CD4-positive, alpha-beta T cell treated with Interleukin-15 for 4 hours (primary cell): ENCODE data around the gene COL27A1.

Experiments
- DNase-seq: peaks from one replicate; pipeline ENCODE4 v3.0.0-alpha.2; 2020; ENCODE audit warnings: low spot score

The COL27A1 gene

DNA sequence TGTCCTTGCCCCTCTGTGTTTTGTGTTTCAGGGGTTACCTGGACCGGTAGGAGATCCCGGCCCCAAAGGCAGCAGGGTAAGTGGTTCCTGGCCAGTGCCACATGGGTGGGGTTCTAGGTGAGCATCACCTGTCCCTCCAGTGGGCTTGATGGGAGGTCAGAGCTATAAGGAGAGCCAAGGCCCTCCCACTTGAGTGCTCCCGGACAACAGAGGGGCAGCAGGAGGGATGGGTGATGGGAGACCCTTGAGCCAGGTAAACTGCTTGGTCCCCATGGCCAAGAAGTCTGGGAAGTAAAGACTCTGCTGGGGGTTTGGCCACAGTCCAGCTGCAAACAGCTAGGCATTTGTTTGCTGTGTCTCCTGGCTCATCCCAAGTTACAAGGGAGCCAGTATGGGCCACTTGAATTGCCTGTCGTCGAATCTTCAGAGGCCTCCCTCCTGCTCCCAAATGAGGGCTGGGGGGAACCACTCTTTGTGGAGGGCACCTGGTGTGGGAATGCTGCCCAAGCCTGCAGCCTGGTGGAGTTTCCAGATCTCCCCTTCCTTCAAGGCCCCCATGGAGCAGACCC, 51.0 kb downstream of the COL27A1 start:
- no peak for DNase-seq

- DNase-seq, result no peak
These were observed 51.9 kb downstream of the COL27A1 start for GRCh38 chr9:114207034-114207810.

- no peak for DNase-seq
These were observed 52.5 kb downstream of the COL27A1 start for GRCh38 chr9:114207845-114208244.

- no peak for DNase-seq
These were observed 53.8 kb downstream of the COL27A1 start for GRCh38 chr9:114209151-114209550.

DNA sequence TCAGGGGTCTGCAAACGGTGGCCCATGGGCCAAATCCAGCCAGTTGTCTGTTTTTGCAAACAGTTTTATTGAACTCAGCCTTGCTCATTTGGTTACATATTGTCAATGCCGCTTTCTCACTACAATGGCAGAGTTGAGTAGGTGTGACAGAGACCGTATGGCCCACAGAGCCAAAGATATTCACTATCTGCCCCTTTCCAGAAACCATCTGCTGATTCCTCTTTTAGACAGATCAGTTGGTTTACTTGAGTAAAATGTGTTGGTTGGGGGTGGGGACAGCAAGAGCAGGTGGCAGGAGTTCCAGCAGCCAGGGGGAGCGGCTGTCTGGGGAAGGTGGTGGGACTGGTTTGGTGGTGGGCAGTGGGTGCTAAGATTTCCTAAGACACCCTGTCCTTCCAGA, 54.8 kb downstream of the COL27A1 start:
- DNase-seq, result no peak

DNA sequence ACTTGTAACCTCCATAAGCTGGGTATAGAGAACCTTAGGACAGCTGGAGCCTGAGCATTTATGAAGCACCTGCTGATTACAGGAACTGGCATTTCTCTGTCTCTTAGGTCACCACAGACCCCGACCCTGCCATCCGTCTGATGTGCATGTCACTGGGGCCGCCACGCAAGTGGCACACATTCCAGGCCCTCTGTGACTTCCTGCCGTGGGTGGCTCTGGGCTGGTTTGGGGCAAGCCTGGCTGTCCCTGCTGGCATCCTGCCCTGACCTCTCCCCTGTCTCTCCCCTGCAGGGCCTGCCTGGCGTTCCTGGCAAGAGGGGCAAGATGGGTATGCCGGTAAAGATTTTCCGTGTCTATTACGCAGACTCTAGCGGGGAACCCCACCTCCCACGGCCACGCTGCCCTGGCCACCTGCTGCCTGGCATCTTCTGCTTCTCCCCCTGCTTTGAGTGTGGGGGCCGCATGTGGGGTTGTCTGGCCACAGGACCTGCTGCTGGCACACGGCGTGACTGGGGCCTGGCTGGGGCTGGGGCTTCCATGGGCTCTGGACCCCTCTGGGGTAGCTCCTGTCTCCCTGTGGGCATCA, 55.4 kb downstream of the COL27A1 start:
- DNase-seq, result no peak

DNA sequence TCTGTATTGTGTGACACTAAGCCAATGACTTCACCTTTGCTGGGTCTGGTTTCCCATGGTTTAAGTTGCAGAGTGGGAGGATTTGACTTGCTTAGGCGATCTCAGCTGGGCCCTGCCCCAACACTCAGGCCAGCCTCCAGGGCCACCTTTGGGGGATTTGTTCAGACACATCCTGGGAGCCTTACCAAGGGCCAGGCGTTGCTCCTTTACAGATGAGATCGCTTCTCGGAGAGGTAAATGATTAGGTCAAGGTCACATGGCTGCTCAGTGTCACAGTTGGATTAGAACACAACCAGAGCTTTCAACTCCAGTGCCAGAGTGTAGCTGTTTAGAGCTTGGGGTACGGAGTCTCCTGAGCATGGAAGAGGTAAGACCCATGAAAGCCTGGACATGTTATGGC, 57.5 kb downstream of the COL27A1 start:
- DNase-seq, result no peak

DNA sequence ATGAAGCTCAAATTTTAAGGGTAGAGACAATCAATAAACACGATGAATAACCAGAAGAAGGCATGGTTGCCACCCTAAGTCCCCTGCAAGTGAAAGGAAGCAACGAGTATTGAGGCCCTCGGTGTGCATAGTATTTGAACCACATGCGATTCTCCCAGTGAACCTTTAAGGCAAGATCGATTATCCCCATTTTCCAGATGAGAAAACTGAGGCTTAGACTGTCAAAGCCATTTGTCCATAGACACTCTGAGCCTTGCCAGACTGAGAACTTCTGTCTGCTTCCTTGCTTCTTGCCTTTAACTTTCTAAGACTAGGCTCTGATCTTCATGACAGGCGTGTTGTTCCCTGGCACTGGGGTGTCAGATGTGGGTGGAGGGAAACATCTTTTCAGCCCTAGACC, 58.2 kb downstream of the COL27A1 start:
- no peak for DNase-seq

- DNase-seq, result no peak
These were observed 58.8 kb downstream of the COL27A1 start for GRCh38 chr9:114214181-114214580.

DNA sequence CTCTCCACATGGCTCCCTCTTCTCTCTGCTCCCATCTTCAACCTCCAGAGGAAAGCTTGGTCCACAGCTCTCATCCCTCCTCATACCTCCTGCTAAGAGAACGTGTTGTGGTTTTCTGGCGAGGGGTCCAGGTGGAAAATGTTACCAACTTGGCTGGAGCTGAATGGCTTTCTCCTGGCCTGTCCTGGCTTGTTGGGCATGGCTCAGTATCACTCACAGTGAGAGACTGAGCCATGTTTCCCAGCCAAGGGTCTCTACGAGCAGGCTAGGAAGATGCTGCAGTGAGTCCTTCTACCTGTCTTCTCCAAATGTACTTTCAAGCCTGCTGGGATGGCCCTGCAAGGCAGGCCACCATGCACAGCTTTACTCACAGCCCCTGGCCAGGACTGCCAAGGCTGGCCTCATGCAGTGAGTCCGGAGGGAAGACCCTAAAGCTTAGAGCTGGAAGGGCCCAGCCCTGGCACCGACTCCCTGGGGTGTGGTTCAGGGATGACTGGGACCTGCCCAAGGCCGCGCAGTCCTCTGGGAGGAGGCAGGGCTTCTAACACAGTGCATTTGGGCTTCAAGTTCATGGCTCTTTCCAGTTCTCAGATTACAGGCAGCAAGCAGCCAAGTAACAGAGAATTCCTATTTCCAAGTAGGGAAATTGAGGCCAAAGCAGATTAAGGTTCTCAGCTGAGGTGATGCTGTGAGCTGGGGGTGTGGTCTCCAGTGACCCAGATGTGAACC, 59.5 kb downstream of the COL27A1 start:
- DNase-seq, result no peak

DNA sequence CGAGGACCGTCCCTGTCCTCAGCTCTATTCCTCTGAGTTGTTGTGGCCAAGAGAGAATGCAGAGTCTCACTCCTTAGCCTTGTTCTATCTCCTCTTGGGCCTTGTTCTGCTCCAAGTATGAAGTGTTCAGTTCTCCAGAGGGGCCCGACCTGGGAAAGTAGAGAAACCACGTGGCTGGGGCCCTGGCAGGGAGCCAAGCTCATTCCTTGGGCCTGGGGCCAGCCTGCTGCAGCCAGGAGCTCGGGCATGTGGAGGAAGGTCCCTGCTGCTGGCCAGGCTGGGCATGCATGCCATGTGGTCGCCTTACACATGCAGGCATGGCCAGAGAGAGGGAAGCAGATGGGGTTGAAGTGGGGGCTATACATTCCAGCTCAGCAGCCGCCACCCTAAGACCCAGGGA, 60.7 kb downstream of the COL27A1 start:
- no peak for DNase-seq

GRCh38 chr9:114216976-114217375, 61.6 kb downstream of the COL27A1 start:
- no peak for DNase-seq

DNA sequence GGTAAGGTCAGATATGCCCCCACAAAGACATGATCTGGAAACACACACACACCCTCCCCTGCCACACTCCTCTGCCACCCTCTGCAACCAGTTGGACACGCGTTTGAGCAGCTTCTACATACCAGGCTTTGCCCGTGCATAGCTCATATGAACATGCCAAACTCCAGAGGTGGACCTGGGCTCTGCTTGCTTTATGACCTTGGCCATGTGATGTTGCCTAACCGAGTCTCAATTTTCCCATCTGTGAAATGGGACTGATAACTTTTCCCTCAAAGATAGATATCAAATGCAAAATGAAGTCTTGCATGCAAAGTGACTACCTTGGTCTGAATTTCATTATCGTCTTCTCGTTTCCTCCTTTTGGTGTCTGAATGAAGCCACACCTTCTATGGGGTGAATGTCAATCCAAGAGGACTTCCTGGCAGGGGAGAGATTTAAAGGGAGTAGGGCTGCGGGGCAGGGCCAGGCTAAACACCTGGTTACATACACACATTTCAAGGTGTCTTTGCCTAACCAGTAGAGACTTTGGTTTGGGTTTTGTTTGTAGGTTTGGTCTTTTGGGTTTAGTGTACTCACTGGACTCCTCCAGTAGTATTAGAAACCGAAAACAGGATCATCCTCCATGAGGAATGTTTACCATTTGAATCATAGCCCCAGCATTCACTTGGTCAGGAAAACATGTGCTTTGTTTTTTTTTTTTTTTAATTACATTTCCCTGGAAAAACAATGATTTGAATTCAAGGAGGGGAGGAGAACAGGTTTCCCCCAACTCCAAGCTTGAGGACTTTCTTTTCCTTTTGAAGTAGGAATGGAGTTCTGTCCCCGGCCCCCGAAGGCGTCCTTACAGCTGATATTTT, 63.2 kb downstream of the COL27A1 start:
- no peak for DNase-seq

DNA sequence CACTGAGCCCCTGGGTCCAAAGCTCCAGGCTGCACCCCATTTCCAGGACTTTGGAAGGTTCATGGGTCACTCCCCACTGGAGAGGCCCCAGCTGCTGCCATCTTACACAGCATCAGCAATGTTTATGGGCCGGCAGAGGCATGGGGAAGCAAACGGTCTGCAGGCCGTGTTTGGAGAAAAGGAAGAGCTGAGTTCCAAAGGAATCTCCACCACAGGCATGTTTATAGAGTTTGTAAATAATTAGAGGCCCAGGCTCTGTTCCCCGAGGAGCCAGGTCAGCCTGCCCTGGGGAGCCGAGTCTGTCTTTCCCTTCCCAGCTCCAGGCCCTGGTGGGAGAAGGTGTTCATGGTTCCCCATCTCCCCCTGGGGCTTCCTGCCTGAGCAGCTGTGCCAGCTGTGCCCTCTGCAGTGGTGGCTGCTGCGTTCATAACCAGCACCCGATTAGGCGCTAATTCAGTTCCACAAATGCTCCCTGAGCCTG, 64.8 kb downstream of the COL27A1 start:
- no peak for DNase-seq

GRCh38 chr9:114221706-114222465, 66.5 kb downstream of the COL27A1 start:
- no peak for DNase-seq

- DNase-seq, result no peak
These were observed 68.4 kb downstream of the COL27A1 start for GRCh38 chr9:114223564-114224246.

DNA sequence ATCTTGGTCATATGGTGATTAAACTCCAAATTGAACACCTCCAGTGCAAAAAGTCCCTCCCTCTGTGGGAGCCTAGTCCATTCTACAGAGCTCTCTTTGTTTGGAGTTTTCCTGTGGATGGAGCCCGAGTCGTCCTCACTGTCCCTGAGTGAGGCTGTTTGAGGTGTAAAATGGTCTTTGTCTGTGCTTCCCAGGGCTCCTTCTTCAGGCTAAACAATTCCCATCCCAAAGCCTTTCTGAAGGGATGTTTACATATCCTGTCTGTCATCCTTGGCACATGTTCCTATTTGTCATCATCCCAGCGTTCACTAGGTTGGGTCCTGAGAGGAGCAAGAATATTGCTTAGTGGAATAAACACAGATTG, 68.9 kb downstream of the COL27A1 start:
- DNase-seq, result no peak

- no peak for DNase-seq
These were observed 70.3 kb downstream of the COL27A1 start for GRCh38 chr9:114225561-114226212.

DNA sequence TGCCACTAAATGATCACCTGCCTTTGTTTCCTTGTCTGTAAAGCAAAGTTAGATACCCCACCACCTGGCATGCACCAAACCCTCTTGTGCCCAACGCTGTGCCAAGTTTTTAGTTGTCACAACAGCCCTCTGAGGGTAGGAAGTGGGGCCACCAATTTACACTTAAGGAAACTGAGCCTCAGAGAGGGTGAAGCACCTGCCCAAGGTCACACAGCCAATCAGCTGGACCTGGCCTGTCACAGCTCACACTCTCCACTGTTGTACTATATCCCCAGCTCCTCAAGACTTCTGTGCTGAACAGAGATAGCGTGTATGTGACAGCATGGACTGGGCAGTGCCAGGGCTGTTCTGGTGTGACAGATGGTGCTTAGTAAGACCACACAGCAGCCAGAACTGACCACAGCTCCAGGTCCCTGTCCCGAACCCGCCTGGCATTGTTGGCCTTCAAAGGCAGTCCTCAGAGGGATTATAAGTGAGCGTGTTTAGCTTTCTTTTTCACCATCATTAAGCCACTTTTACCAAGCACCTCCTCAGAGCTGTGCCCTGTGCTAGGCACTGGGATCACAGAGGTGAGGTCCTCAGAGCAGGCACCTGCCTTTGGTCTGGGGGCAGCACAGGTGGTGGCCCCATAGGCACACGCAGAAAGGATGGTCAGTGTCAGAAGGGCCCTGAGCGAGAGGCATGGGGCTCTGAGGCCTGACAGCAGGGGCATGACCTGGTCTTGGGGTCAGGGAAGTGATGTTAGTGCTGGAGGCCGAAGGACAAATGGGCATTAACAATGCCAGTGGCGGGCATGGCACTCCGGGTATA, 71.1 kb downstream of the COL27A1 start:
- no peak for DNase-seq
